NT2/D1 (cell line): ENCODE results near the gene RAB20.
"Not testable (repeated sequence)": the region's sequence is repeated elsewhere in the genome, so short reads cannot be mapped to it uniquely, and the experiment has no call there.

Experiments used
- DNase-seq: peaks from one replicate; pipeline ENCODE4 v3.0.0-alpha.2; 2011; ENCODE audit warnings: low read depth, low spot score
- H3K27me3 ChIP-seq: 2 replicates; pipeline ENCODE4 v1.6.0; 2011; ENCODE audit warnings: mild to moderate bottlenecking; ENCODE audit not compliant: insufficient read length, insufficient read depth
- H3K36me3 ChIP-seq: 2 replicates; pipeline ENCODE4 v1.6.1; 2011; ENCODE audit warnings: mild to moderate bottlenecking, low read length, mixed read lengths; ENCODE audit not compliant: insufficient read depth, insufficient read length
- H3K4me1 ChIP-seq: 2 replicates; pipeline ENCODE4 v1.5.1; 2011; ENCODE audit not compliant: insufficient read depth, insufficient read length
- H3K4me3 ChIP-seq: 2 replicates; pipeline ENCODE4 v1.5.1; 2011; ENCODE audit warnings: low read depth; ENCODE audit not compliant: insufficient read length
- H3K9ac ChIP-seq: 2 replicates; pipeline ENCODE4 v1.6.0; 2011; ENCODE audit warnings: low read depth; ENCODE audit not compliant: insufficient read length
- H3K9me3 ChIP-seq: 2 replicates; pipeline ENCODE4 v1.5.1; 2011; ENCODE audit warnings: mild to moderate bottlenecking, low read length; ENCODE audit not compliant: insufficient read depth
- SUZ12 ChIP-seq: IDR thresholded peaks from 2 replicates; pipeline ENCODE4 v1.6.1; 2011; ENCODE audit not compliant: insufficient read length, insufficient read depth; ENCODE audit errors: extremely low read depth
- YY1 ChIP-seq: IDR thresholded peaks from 2 replicates; pipeline ENCODE4 v1.6.1; 2011; ENCODE audit not compliant: insufficient read length, insufficient read depth
- ZNF274 ChIP-seq: IDR thresholded peaks from 2 replicates; pipeline ENCODE4 v1.6.1; 2011; ENCODE audit warnings: mild to moderate bottlenecking, low read depth, low read length

The RAB20 gene

DNA sequence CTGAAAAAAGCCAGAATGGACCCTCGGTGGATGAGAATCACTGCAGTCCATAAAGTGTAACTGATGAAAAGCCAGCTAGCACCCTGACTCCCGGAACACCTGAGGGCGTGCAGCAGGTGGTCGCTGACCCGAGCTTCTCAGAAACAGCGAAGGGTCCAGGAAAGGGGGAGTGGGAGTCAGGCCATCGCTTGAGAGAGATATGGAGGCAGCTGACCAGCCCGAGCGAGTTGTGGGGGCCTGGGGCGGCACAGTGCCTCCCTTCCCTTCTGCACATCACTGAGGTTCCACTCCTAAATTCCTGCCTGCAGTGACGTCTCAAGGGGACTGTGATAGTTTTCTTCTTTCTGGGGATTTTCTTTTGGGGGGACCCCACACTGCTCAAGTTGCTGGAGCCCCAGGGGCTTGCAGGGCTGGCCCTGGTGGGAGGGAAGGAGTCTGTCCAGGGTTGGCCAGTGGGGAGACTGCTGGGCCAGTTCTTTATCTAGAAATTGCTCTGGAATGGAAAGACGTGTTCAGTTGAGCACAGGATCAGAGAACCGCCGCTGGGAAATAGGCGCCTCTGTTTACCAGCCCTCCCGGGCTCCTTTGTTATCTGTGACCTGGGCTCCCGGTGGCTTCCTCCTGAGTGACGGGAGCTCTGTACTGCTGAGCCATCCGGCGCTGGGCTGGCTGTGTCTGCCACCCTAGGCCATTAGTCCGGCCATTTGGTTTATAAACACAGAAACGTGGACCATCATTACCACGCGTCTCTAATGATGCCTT is 71.3 kb downstream of the RAB20 start:
- Histone ChIP-seq H3K9me3 (no peaks in the 10 kb centered on the region), H3K4me1 (peaks cover 4% of the 10 kb centered on the region), H3K9ac (no peak overlapping the region), H3K4me3 (no peak overlapping the region), H3K36me3 (peaks cover 69% of the 10 kb centered on the region), H3K27me3 (no peaks in the 10 kb centered on the region)
- TF ChIP-seq SUZ12 (no peak), ZNF274 (no peak), YY1 (no peak)
- DNase-seq: no peak

DNA sequence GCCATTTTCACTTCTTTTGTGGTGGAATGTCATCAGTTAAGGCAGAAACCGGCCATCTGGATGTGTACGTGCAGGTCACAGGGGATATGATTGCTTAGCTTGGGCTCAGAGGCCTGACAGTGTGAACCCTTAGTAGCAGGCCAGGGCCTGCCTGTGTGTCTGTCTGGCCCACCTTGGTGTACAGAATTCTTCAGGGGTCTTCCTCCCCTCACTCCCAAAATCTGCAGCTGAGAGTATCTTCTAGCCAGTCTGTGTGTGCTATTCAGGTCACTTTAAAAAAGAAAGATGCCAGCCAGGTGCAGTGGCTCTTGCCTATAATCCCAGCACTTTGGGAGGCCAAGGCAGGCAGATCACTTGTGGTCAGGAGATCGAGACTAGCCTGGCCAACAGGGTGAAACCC is 74.6 kb downstream of the RAB20 start:
- Histone ChIP-seq H3K36me3 (peaks cover 67% of the 10 kb centered on the region), H3K9ac (peak overlapping the region; percentile 5)
- not testable (repeated sequence) for DNase-seq, H3K9me3 ChIP-seq, H3K4me3 ChIP-seq, H3K4me1 ChIP-seq, H3K27me3 ChIP-seq

DNA sequence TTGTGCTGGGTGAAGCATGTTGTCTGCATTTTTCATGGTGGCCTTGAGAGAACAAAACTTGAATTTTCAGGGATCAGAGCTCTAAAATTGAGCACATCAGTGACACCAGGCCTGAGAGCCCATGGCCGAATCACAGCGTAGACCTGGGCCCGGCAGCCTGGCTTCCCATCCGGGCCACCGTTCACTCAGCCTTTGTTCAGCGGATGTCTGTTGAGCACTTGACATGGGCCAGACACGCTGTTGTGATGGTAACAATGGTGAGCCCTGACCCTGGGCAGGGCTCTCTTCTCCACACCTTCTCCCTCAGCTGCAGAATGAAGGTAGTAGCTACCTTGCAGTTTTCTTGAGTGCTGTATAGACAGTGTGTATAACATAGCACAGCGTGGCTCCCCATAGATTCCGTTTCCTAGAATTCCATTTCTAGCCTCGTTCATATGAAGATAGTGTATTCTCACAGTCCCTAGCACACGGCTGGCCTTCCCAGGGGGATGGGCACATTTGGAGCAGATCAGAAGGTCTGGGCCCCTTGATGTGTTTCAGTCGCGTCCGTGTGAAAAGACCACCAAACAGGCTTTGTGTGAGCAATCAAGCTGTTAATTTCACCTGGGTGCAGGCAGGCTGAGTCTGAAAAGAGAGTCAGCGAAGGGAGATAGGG is 75.3 kb downstream of the RAB20 start:
- Histone ChIP-seq H3K36me3 (peaks cover 62% of the 10 kb centered on the region), H3K9ac (peak overlapping the region; percentile 67), H3K4me1 (peaks cover 7% of the 10 kb centered on the region), H3K4me3 (no peak overlapping the region), H3K9me3 (no peaks in the 10 kb centered on the region; the same call in 1 of the 2 replicates), H3K27me3 (no peaks in the 10 kb centered on the region)
- peak; percentile 28 for DNase-seq
- TF ChIP-seq YY1 (no peak), SUZ12 (no peak), ZNF274 (no peak)

DNA sequence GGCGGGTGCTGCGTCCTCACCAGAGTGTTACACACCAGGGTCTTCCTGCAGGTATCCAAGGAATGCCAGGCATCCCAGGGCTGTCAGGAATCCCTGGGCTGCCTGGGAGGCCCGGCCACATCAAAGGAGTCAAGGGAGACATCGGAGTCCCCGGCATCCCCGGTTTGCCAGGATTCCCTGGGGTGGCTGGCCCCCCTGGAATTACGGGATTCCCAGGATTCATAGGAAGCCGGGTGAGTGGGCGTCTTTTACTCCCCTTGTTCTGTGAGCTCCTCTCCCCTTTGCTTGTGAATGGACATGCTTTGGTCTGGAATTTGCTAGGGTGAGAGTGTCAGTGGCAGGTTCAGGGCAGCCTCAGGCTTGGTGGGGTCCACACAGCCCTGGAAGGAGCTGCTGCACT is 75.9 kb downstream of the RAB20 start:
- Histone ChIP-seq H3K27me3 (no peaks in the 10 kb centered on the region), H3K4me1 (peaks cover 7% of the 10 kb centered on the region), H3K9ac (peak overlapping the region; percentile 67), H3K4me3 (no peak overlapping the region), H3K36me3 (peaks cover 58% of the 10 kb centered on the region), H3K9me3 (no peaks in the 10 kb centered on the region; the same call in 1 of the 2 replicates)
- TF ChIP-seq YY1 (no peak), SUZ12 (no peak), ZNF274 (no peak)
- peak; percentile 83 for DNase-seq

DNA sequence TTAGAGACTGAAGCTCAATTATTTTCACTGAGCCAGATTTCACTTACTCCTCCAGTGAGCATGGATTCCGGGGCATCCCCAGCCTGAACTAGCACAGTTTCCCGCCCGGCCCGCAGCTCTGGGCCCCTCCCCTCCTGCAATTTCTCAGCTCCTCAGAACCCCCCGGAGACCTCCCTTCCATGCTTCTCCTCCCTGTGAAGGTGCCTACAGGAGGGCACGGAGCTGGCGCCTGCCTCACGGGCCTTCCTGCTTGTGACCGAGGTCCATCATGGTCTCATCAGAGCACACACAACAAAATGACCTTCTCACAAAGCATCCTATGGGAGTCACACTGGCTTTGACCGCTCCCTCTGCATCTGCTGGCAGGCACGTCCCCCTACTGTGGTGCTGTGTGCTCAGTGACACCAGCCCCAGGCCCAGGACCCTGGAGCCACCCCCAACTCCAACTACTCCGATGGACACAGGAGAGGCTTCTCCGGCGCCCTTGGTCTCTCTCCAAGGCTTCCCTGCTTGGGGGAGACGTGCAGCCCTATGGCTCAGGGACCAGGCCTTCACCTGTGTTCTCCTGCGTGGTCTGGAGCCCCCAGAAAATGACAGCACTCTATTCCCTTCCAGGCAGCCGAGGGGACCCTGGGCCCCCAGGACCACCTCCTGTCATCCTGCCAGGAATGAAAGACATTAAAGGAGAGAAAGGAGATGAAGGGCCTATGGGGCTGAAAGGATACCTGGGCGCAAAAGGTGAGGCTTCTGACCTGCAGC is 77.1 kb downstream of the RAB20 start:
- TF ChIP-seq YY1: no peak
- no peak for TF ChIP-seq ZNF274
- no peak for TF ChIP-seq SUZ12
- Histone ChIP-seq H3K4me3 (no peak overlapping the region), H3K4me1 (peaks cover 9% of the 10 kb centered on the region), H3K9me3 (no peaks in the 10 kb centered on the region; the same call in 1 of the 2 replicates), H3K9ac (peak overlapping the region; percentile 61), H3K27me3 (no peaks in the 10 kb centered on the region), H3K36me3 (peaks cover 56% of the 10 kb centered on the region)
- no peak for DNase-seq

DNA sequence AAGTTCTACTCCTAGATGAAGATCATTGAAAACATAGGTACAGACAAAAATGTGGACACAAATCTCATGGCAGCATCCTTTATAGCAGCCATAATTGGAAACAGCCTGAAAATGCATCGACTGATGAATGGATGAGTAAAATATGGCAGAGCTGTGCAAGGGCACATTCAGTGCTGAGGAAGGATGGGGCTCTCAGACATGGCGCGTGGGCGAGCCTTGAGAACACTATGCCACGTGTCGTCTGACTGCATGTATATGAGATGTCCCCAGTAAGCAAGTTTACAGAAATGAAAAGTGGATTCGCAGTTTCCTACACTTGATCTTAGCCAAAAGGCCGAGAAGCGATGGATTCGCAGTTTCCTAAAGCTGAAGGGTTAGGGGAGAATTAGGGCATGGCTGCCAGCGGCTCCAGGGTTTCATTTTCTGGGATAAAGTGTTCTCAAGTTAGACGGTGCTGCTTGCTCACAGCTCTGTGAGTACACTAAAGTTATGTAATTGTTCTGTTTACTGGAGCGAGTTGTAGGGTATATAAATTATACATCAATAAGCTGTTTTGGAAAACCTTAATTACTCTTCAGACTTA is 78.0 kb downstream of the RAB20 start:
- no peak overlapping the region for H3K9ac ChIP-seq
- no peaks in the 10 kb centered on the region; the same call in 1 of the 2 replicates for H3K9me3 ChIP-seq
- TF ChIP-seq SUZ12 (no peak), YY1 (no peak), ZNF274 (no peak)
- no peak for DNase-seq
- peaks cover 12% of the 10 kb centered on the region for H3K4me1 ChIP-seq
- no peaks in the 10 kb centered on the region for H3K27me3 ChIP-seq
- H3K4me3 ChIP-seq: no peak overlapping the region
- peaks cover 56% of the 10 kb centered on the region for H3K36me3 ChIP-seq

DNA sequence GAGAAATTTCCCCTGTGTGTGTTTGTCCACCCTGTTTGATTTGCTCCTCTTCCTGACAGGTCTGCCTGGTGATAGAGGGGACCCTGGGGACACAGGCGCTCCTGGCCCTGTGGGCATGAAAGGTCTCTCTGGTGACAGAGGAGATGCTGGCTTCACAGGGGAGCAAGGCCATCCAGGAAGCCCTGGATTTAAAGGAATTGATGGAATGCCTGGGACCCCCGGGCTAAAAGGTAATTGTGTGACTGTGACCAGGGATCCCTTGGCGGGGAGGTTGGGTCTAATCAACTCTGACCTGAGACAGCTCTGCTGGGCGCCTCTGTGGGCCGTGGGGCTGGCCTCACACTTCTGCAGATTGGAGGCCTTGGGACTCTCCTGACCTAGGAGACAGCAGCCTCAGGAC is 81.4 kb downstream of the RAB20 start:
- H3K27me3 ChIP-seq: no peaks in the 10 kb centered on the region
- H3K4me3 ChIP-seq: no peak overlapping the region
- peaks cover 8% of the 10 kb centered on the region for H3K4me1 ChIP-seq
- H3K9ac ChIP-seq: no peak overlapping the region
- H3K9me3 ChIP-seq: no peaks in the 10 kb centered on the region; the same call in 1 of the 2 replicates
- no peak for DNase-seq
- peaks cover 73% of the 10 kb centered on the region for H3K36me3 ChIP-seq
- TF ChIP-seq YY1 (no peak), ZNF274 (no peak), SUZ12 (no peak)
